ENCODE measurements around the gene ARHGEF4. TPM values are rescaled to one million over a fixed set of nuclear protein-coding genes. Genes with fewer than 3 reads are reported as not detected.

The ARHGEF4 gene
- total RNA-seq, 1 experiment from 2014 or later = 12.6 TPM

GRCh38 chr2:130947967-130948366, 111.3 kb downstream of the ARHGEF4 start:
- Histone ChIP-seq H2AFZ (ENCODE audit: low read length) (no peak overlapping the region), H3K4ac (ENCODE audit: low read depth, low read length) (no peak overlapping the region), H3K18ac (ENCODE audit: insufficient read length, low read depth, low read length) (no peak overlapping the region), H2BK15ac (ENCODE audit: low read depth, low read length) (no peak overlapping the region), H4K20me1 (ENCODE audit: control insufficient read depth, insufficient read depth, insufficient read length) (no peaks in the 10 kb centered on the region), H2AK5ac (ENCODE audit: insufficient read length, low read length) (no peak overlapping the region), H3K4me1 (ENCODE audit: insufficient read depth, low read length) (no peaks in the 10 kb centered on the region), H3K27me3 (ENCODE audit: insufficient read depth, low read length) (no peaks in the 10 kb centered on the region), H3K9ac (ENCODE audit: extremely low read depth, insufficient read length, low read length) (no peak overlapping the region), H4K91ac (ENCODE audit: insufficient read length, low read depth, low read length) (no peak overlapping the region), H3K23ac (ENCODE audit: insufficient read length, low read depth, low read length) (no peak overlapping the region), H2BK20ac (ENCODE audit: low read depth, low read length, poor library complexity, severe bottlenecking) (no peak overlapping the region), H3K9me3 (ENCODE audit: control insufficient read depth, low read depth, low read length) (peaks cover 6% of the 10 kb centered on the region), H4K8ac (replicated peaks; ENCODE audit: insufficient read length, low read depth, low read length) (no peak overlapping the region), H3K27ac (ENCODE audit: insufficient read length, low read depth, low read length) (no peak overlapping the region), H3K4me2 (ENCODE audit: insufficient read depth, insufficient read length, low read length) (no peak overlapping the region), H3K79me2 (ENCODE audit: insufficient read depth, low read length) (no peaks in the 10 kb centered on the region), H2BK5ac (ENCODE audit: insufficient read length, low read length) (no peak overlapping the region), H3K56ac (ENCODE audit: insufficient read length, low read depth, low read length) (no peak overlapping the region), H3K79me1 (ENCODE audit: insufficient read depth, low read depth, low read length, poor library complexity, severe bottlenecking) (no peaks in the 10 kb centered on the region), H4K5ac (ENCODE audit: insufficient read length, low read depth, low read length) (no peak overlapping the region), H3K14ac (ENCODE audit: insufficient read depth, low read length) (no peak overlapping the region), H2BK12ac (ENCODE audit: insufficient read length, low read depth, low read length) (no peak overlapping the region), H3K23me2 (ENCODE audit: insufficient read length, low read depth, low read length, poor library complexity, severe bottlenecking) (no peaks in the 10 kb centered on the region), H2BK120ac (ENCODE audit: low read depth, low read length, poor library complexity, severe bottlenecking) (no peak overlapping the region), H3T11ph (ENCODE audit: low read length) (no peak overlapping the region)
- Mint-ChIP-seq H3K36me3 (ENCODE audit: insufficient read depth in 1 of 3, low read depth in 3 of 3) (peaks cover 3 to 23% (median 23%) of the 10 kb centered on the region in 3 experiments; a peak in 5 of 7 replicates), H3K27ac (peak overlapping the region in 1 of 3 experiments; percentile 60; a peak in 1 of 7 replicates), H3K4me1 (0 out of 4 replicates have a peak, but pooled peaks cover 2% of the 10 kb centered on the region in 2 experiments), H3K4me3 (no peak overlapping the region), H3K27me3 (ENCODE audit: low read depth) (no peaks in the 10 kb centered on the region; the same call in none of the 2 replicates), H3K9me3 (peaks cover 20 to 29% of the 10 kb centered on the region in 2 experiments)
- TF ChIP-seq CTCF (conservative IDR thresholded peaks at IDR 0.05) = no peak
- WGBS (ENCODE audit: extremely low coverage, insufficient read length, low lambda C conversion rate) = no CpG with 5 or more reads among the region's 6 CpGs
- no peak for DNase-seq
